H9 (cell line): ENCODE data around the gene GASK1B. TPM values are rescaled to one million over a fixed set of nuclear protein-coding genes. Genes with fewer than 3 reads are reported as not detected.

Experiments used
- DNase-seq: peaks from one replicate; pipeline ENCODE4 v3.0.0-alpha.2; 2017
- H2AFZ ChIP-seq: one replicate; pipeline ENCODE4 v1.6.1; 2013; ENCODE audit warnings: mild to moderate bottlenecking, low read length, control low read depth, moderate library complexity
- H2AK5ac ChIP-seq: 2 replicates; pipeline ENCODE4 v1.6.1; 2013; ENCODE audit warnings: low read length, control low read depth, mixed read lengths; ENCODE audit not compliant: insufficient read length
- H2BK120ac ChIP-seq: one replicate; pipeline ENCODE4 v1.6.1; 2013; ENCODE audit warnings: low read depth, mild to moderate bottlenecking, low read length, control low read depth, inconsistent platforms; ENCODE audit not compliant: poor library complexity, severe bottlenecking
- H2BK12ac ChIP-seq: 2 replicates; pipeline ENCODE4 v1.6.1; 2013; ENCODE audit warnings: low read length, control low read depth, mixed read lengths, low read depth; ENCODE audit not compliant: insufficient read length
- H2BK15ac ChIP-seq: 2 replicates; pipeline ENCODE4 v1.6.1; 2013; ENCODE audit warnings: low read depth, low read length, control low read depth
- H2BK20ac ChIP-seq: one replicate; pipeline ENCODE4 v1.6.1; 2013; ENCODE audit warnings: low read depth, mild to moderate bottlenecking, low read length, control low read depth, inconsistent platforms; ENCODE audit not compliant: poor library complexity, severe bottlenecking
- H2BK5ac ChIP-seq: 2 replicates; pipeline ENCODE4 v1.6.1; 2013; ENCODE audit warnings: low read length, control low read depth, mixed read lengths; ENCODE audit not compliant: insufficient read length
- H3K14ac ChIP-seq: 2 replicates; pipeline ENCODE4 v1.6.1; 2013; ENCODE audit warnings: low read length, control low read depth; ENCODE audit not compliant: insufficient read depth
- H3K18ac ChIP-seq: 2 replicates; pipeline ENCODE4 v1.6.1; 2013; ENCODE audit warnings: low read depth, mild to moderate bottlenecking, mixed read lengths, low read length, control low read depth; ENCODE audit not compliant: insufficient read length
- H3K23ac ChIP-seq: 2 replicates; pipeline ENCODE4 v1.6.1; 2013; ENCODE audit warnings: low read length, control low read depth, mixed read lengths, low read depth; ENCODE audit not compliant: insufficient read length
- H3K23me2 ChIP-seq: 2 replicates; pipeline ENCODE4 v1.6.1; 2013; ENCODE audit warnings: low read depth, mild to moderate bottlenecking, mixed read lengths, low read length, control low read depth; ENCODE audit not compliant: insufficient read length, poor library complexity, severe bottlenecking
- H3K27ac ChIP-seq: 2 replicates; pipeline ENCODE4 v1.5.1; 2013; ENCODE audit warnings: low read length, control low read depth, mixed read lengths, low read depth; ENCODE audit not compliant: insufficient read length
- H3K27me3 ChIP-seq: 2 replicates; pipeline ENCODE4 v1.6.1; 2013; ENCODE audit warnings: low read length, control low read depth, inconsistent platforms; ENCODE audit not compliant: insufficient read depth
- H3K4ac ChIP-seq: 2 replicates; pipeline ENCODE4 v1.6.1; 2013; ENCODE audit warnings: low read depth, mild to moderate bottlenecking, control low read depth, inconsistent platforms, low read length, moderate library complexity
- H3K4me1 ChIP-seq: 2 replicates; pipeline ENCODE4 v1.6.1; 2013; ENCODE audit warnings: low read length, control low read depth, inconsistent platforms; ENCODE audit not compliant: insufficient read depth
- H3K4me2 ChIP-seq: 2 replicates; pipeline ENCODE4 v1.6.1; 2013; ENCODE audit warnings: low read length, control low read depth, mixed read lengths; ENCODE audit not compliant: insufficient read length, insufficient read depth
- H3K56ac ChIP-seq: 2 replicates; pipeline ENCODE4 v1.6.1; 2013; ENCODE audit warnings: low read depth, mild to moderate bottlenecking, mixed read lengths, low read length, control low read depth; ENCODE audit not compliant: insufficient read length
- H3K79me1 ChIP-seq: 2 replicates; pipeline ENCODE4 v1.6.1; 2013; ENCODE audit warnings: low read depth, mild to moderate bottlenecking, moderate library complexity, low read length, control low read depth, inconsistent platforms; ENCODE audit not compliant: insufficient read depth, poor library complexity, severe bottlenecking
- H3K79me2 ChIP-seq: 2 replicates; pipeline ENCODE4 v1.6.1; 2013; ENCODE audit warnings: low read length, control low read depth, inconsistent platforms; ENCODE audit not compliant: insufficient read depth
- H3K9ac ChIP-seq: 2 replicates; pipeline ENCODE4 v1.6.1; 2013; ENCODE audit warnings: low read length, control low read depth, mixed read lengths; ENCODE audit not compliant: insufficient read length; ENCODE audit errors: extremely low read depth
- H3K9me3 ChIP-seq: one replicate; pipeline ENCODE4 v1.6.1; 2013; ENCODE audit warnings: low read depth, low read length, inconsistent platforms; ENCODE audit not compliant: control insufficient read depth
- H3T11ph ChIP-seq: one replicate; pipeline ENCODE4 v1.6.1; 2013; ENCODE audit warnings: mild to moderate bottlenecking, low read length, control low read depth, inconsistent platforms
- H4K20me1 ChIP-seq: one replicate; pipeline ENCODE4 v1.6.1; 2013; ENCODE audit not compliant: control insufficient read depth, insufficient read length, insufficient read depth
- H4K5ac ChIP-seq: 2 replicates; pipeline ENCODE4 v1.6.1; 2013; ENCODE audit warnings: low read depth, mild to moderate bottlenecking, mixed read lengths, low read length, control low read depth; ENCODE audit not compliant: insufficient read length
- H4K8ac ChIP-seq: replicated peaks from 2 replicates; pipeline ENCODE4 v1.6.1; 2013; ENCODE audit warnings: low read length, control low read depth, mixed read lengths, low read depth; ENCODE audit not compliant: insufficient read length
- H4K91ac ChIP-seq: 2 replicates; pipeline ENCODE4 v1.6.1; 2013; ENCODE audit warnings: low read depth, mild to moderate bottlenecking, moderate library complexity, mixed read lengths, low read length, control low read depth; ENCODE audit not compliant: insufficient read length
- H3K27ac Mint-ChIP-seq, 3 experiments: 2 replicates in 2 of 3; 3 replicates in 1 of 3; pipeline ENCODE4 v1.8.0; 2020 to 2021; ENCODE audit warnings: mixed read lengths in 3 of 3, mild to moderate bottlenecking in 1 of 3, moderate library complexity in 1 of 3
- H3K27me3 Mint-ChIP-seq: 2 replicates; pipeline ENCODE4 v1.8.0; 2021; ENCODE audit warnings: low read depth, mild to moderate bottlenecking, moderate library complexity, mixed read lengths
- H3K36me3 Mint-ChIP-seq, 3 experiments: 2 replicates in 2 of 3; 3 replicates in 1 of 3; pipeline ENCODE4 v1.8.0; 2020 to 2021; ENCODE audit warnings: low read depth in 3 of 3, mixed read lengths in 3 of 3; ENCODE audit not compliant: insufficient read depth in 1 of 3
- H3K4me1 Mint-ChIP-seq, 2 experiments: 2 replicates each; pipeline ENCODE4 v1.8.0; 2020; ENCODE audit warnings: mixed read lengths in 2 of 2
- H3K4me3 Mint-ChIP-seq, 2 experiments: 2 replicates in 1 of 2; 3 replicates in 1 of 2; pipeline ENCODE4 v1.8.0; 2020 to 2021; ENCODE audit warnings: mild to moderate bottlenecking in 2 of 2, mixed read lengths in 2 of 2, moderate library complexity in 1 of 2
- H3K9me3 Mint-ChIP-seq, 2 experiments: 2 replicates in 1 of 2; 3 replicates in 1 of 2; pipeline ENCODE4 v1.8.0; 2020; ENCODE audit warnings: mild to moderate bottlenecking in 2 of 2, mixed read lengths in 2 of 2, moderate library complexity in 1 of 2
- CTCF ChIP-seq: fragments of 200-600 bp; sonication (generic); conservative IDR thresholded peaks from 3 replicates; pipeline ENCODE4 v1.8.0; 2021; ENCODE audit warnings: antibody characterized with exemption, mild to moderate bottlenecking
- WGBS: extraction: QIAGEN DNeasy Blood & Tissue Kit; methylation state at CpG from one replicate; pipeline ENCODE4 v1.1.7; 2013; ENCODE audit warnings: missing lambda C conversion rate, low lambda C conversion rate, mixed read lengths; ENCODE audit not compliant: insufficient read length; ENCODE audit errors: extremely low coverage; 5-methylcytosine and 5-hydroxymethylcytosine counted together
- total RNA-seq: library from RNA; stranded (reverse); gene quantifications from 2 replicates; pipeline ENCODE4 v1.2.1, GENCODE V29; 2021

Gene GASK1B
- total RNA-seq, 1 experiment from 2014 or later: not detected

- H3K9me3 ChIP-seq: no peaks in the 10 kb centered on the region
- H3K79me2 ChIP-seq: no peaks in the 10 kb centered on the region
- no peak overlapping the region for H3K56ac ChIP-seq
- H4K5ac ChIP-seq: no peak overlapping the region
- no peak overlapping the region for H4K91ac ChIP-seq
- H4K20me1 ChIP-seq: no peaks in the 10 kb centered on the region
- H2AK5ac ChIP-seq: no peak overlapping the region
- no peak overlapping the region for H3K23ac ChIP-seq
- DNase-seq: no peak
- no CpG with 5 or more reads among the region's 6 CpGs for WGBS
- H2BK20ac ChIP-seq: no peak overlapping the region
- no peak overlapping the region for H3K14ac ChIP-seq
- no peaks in the 10 kb centered on the region for H3K23me2 ChIP-seq
- no peak overlapping the region for H2BK12ac ChIP-seq
- H3K18ac ChIP-seq: no peak overlapping the region
- no peaks in the 10 kb centered on the region for H3K27me3 ChIP-seq
- TF ChIP-seq CTCF: no peak
- no peaks in the 10 kb centered on the region; the same call in 1 of the 2 replicates for H3K4me1 ChIP-seq
- H4K8ac ChIP-seq: no peak overlapping the region
- Mint-ChIP-seq H3K27ac (no peak overlapping the region), H3K9me3 (no peaks in the 10 kb centered on the region), H3K36me3 (no peaks in the 10 kb centered on the region), H3K4me1 (peaks cover 5% of the 10 kb centered on the region in 2 experiments; a peak in 3 of 4 replicates), H3K27me3 (no peaks in the 10 kb centered on the region), H3K4me3 (no peak overlapping the region)
- H2BK5ac ChIP-seq: no peak overlapping the region
- no peak overlapping the region for H2BK120ac ChIP-seq
- no peak overlapping the region for H3T11ph ChIP-seq
- no peak overlapping the region for H3K9ac ChIP-seq
- no peak overlapping the region for H3K27ac ChIP-seq
- no peak overlapping the region for H3K4me2 ChIP-seq
- no peak overlapping the region for H2BK15ac ChIP-seq
- H2AFZ ChIP-seq: no peak overlapping the region
- no peak overlapping the region for H3K4ac ChIP-seq
- no peaks in the 10 kb centered on the region for H3K79me1 ChIP-seq
Observed at GRCh38 chr4:158161551-158162354, 11.1 kb downstream of the GASK1B start.
